ENCODE data around the gene LRRC8B. TPM values are rescaled to one million over a fixed set of nuclear protein-coding genes. Genes with fewer than 3 reads are reported as not detected.

Gene LRRC8B
- total RNA-seq, 1 donor from 2014 or later: 17.7 TPM

DNA sequence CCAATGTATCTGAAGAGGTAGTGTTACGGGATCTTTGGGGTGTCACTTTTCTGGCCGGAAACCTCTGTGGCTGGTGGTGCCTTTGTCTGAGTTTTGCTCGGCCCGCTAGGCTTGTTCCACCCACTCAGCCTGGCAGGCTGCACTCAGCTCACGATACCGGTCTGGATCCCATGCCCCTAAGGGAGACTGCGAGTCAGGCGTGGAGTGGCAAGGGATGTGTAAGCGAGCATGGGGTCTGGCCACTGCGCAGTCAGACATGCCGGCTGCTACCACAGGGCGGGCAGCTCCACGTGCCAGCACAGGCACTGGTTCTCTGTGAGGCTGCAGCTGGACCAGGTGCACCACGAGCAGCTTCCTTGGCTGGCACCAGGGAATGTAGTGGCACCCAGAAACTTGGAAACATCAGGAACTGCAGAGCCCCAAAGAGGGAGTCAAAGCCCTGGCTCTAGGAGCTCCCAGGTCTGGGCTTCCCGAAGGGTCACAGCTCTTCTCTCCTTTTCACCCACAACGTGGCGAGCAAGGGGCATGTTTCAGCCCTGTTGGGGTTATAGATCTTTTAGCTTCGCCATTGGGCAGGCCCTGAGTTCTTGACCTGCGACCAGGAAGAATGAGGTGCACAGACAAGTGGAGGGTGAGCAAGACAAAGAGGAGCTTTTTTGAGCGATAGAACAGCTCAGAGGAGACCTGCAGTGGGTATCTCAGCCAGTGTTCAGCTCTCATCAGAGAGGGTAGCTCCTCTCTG, 84.5 kb downstream of the LRRC8B start:
- Mint-ChIP-seq H3K36me3 (ENCODE audit: unreplicated experiment) (peaks cover 3% of the 10 kb centered on the region), H3K4me1 (ENCODE audit: low read depth, unreplicated experiment) (peaks cover 27% of the 10 kb centered on the region), H3K9me3 (ENCODE audit: unreplicated experiment) (peaks cover 3% of the 10 kb centered on the region), H3K27me3 (ENCODE audit: unreplicated experiment) (peaks cover 8% of the 10 kb centered on the region), H3K27ac (ENCODE audit: unreplicated experiment) (no peak overlapping the region), H3K4me3 (ENCODE audit: unreplicated experiment) (no peak overlapping the region)
- TF ChIP-seq, protein P1, sequence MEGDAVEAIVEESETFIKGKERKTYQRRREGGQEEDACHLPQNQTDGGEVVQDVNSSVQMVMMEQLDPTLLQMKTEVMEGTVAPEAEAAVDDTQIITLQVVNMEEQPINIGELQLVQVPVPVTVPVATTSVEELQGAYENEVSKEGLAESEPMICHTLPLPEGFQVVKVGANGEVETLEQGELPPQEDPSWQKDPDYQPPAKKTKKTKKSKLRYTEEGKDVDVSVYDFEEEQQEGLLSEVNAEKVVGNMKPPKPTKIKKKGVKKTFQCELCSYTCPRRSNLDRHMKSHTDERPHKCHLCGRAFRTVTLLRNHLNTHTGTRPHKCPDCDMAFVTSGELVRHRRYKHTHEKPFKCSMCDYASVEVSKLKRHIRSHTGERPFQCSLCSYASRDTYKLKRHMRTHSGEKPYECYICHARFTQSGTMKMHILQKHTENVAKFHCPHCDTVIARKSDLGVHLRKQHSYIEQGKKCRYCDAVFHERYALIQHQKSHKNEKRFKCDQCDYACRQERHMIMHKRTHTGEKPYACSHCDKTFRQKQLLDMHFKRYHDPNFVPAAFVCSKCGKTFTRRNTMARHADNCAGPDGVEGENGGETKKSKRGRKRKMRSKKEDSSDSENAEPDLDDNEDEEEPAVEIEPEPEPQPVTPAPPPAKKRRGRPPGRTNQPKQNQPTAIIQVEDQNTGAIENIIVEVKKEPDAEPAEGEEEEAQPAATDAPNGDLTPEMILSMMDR (IDR thresholded peaks at IDR 0.05; ENCODE audit: partially characterized antibody, unreplicated experiment): no peak
- DNase-seq: no peak

DNA sequence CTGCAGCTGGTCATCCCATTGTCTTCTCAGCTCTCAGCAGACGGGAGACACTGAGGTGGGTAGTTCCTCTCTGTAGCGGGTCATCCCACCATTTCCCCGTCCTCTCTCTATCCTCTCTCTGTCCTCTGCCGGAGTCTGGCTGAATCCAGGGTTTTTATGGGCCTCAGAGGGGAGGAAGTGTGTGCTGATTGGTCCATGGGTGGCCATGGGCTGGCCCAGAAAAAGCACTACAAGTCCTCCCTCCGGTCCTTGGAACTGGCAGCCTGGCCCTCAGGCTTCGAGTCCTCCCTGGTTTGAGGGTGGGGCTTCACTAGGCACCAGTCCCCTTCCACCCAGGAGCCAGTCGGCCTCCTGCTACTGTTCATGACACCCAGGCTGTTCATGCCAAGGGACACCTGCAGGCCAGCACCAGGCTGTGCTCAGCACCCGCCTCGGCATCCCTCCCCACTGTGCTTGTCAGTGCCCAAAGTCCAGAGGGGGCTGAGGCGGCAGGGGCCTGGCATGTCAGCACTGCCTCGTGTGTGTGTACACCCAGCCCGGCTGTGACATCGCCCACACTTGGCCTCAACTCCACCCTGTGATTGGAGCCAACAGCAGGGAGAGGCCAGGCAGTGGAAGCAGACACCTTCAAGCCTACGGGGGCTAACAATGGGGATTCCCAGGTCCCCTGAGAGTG, 85.3 kb downstream of the LRRC8B start:
- Mint-ChIP-seq H3K36me3 (ENCODE audit: unreplicated experiment) (peaks cover 3% of the 10 kb centered on the region), H3K9me3 (ENCODE audit: unreplicated experiment) (peaks cover 5% of the 10 kb centered on the region), H3K27ac (ENCODE audit: unreplicated experiment) (no peak overlapping the region), H3K4me3 (ENCODE audit: unreplicated experiment) (no peak overlapping the region), H3K4me1 (ENCODE audit: low read depth, unreplicated experiment) (peaks cover 26% of the 10 kb centered on the region), H3K27me3 (ENCODE audit: unreplicated experiment) (peaks cover 8% of the 10 kb centered on the region)
- DNase-seq: no peak
- TF ChIP-seq, protein P1 (IDR thresholded peaks at IDR 0.05; ENCODE audit: partially characterized antibody, unreplicated experiment): no peak

DNA sequence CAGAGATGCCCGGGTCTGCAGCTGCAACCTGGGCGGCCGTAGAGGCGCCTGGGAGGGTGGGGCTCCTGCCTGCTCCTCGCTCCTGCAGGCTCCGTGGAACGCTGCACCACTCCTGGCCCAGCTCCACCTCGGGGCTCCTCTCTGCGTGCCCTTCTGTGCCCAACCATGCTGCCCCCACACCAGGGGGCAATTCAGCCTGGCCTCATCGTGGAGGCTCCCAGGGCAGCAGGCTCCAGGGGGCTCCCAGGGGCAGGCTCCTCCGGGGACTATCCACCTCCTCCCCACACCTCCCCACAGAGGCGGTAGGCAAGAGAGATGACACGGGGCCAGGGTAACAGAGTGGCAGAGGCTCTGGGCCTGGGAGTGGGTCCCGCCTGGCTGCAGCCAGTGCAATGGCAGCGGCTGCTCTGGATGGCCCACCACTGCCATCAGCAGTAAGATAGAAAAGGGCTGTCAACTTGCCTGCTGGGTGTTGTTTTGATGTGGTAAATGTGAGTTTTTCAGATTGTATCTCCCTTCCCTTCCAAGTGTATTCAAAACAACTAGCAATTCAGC, 85.9 kb downstream of the LRRC8B start:
- Mint-ChIP-seq H3K4me3 (ENCODE audit: unreplicated experiment) (no peak overlapping the region), H3K27me3 (ENCODE audit: unreplicated experiment) (peaks cover 8% of the 10 kb centered on the region), H3K4me1 (ENCODE audit: low read depth, unreplicated experiment) (peaks cover 22% of the 10 kb centered on the region), H3K36me3 (ENCODE audit: unreplicated experiment) (peaks cover 3% of the 10 kb centered on the region), H3K9me3 (ENCODE audit: unreplicated experiment) (peaks cover 5% of the 10 kb centered on the region), H3K27ac (ENCODE audit: unreplicated experiment) (no peak overlapping the region)
- TF ChIP-seq, protein P1 (IDR thresholded peaks at IDR 0.05; ENCODE audit: partially characterized antibody, unreplicated experiment): no peak
- no peak for DNase-seq

DNA sequence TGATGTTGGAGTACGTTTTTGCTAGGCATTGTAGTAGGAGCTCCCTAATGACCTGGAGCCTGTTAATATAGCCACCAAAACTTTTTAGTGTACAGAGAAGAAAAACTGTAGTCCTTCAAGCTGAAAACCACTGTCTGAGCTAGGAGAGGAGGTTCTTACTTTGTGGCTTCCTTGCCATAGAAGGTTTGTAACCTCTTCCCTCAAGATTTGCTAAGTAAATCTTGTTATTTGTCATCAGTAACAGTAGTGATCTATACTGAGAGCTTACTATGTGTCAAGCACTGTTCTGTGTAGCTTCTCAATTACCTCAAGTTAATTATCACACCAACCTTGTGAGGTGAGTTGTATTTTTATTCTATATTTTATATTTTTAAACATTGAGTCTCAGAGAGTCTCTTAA, 87.1 kb downstream of the LRRC8B start:
- peaks cover 3% of the 10 kb centered on the region for H3K36me3 Mint-ChIP-seq (ENCODE audit: unreplicated experiment)
- no peak for DNase-seq
- no peak overlapping the region for H3K27ac Mint-ChIP-seq (ENCODE audit: unreplicated experiment)
- TF ChIP-seq, protein P1 (IDR thresholded peaks at IDR 0.05; ENCODE audit: partially characterized antibody, unreplicated experiment): no peak
- H3K27me3 Mint-ChIP-seq (ENCODE audit: unreplicated experiment): peaks cover 6% of the 10 kb centered on the region
- peaks cover 18% of the 10 kb centered on the region for H3K4me1 Mint-ChIP-seq (ENCODE audit: low read depth, unreplicated experiment)
- peaks cover 5% of the 10 kb centered on the region for H3K9me3 Mint-ChIP-seq (ENCODE audit: unreplicated experiment)
- H3K4me3 Mint-ChIP-seq (ENCODE audit: unreplicated experiment): no peak overlapping the region

DNA sequence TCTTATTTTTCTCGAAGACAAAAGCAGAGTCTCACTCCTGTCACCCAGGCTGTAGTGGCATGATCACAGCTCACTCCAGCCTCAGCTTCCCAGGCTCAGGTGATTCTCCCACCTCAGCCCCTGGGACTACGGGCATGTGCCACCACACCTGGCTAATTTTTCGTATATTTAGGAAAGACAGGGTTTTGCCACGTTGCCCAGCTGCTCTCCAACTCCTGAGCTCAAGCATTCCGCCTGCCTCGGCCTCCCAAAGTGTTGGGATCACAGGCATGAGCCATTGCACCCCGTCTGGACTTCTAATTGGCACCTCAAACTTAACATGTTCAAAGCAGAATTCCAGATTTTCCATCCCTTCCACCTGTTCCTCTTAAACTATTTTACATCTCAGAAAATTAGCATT, 89.3 kb downstream of the LRRC8B start:
- TF ChIP-seq, protein P1 (IDR thresholded peaks at IDR 0.05; ENCODE audit: partially characterized antibody, unreplicated experiment): no peak
- Mint-ChIP-seq H3K9me3 (ENCODE audit: unreplicated experiment) (peaks cover 4% of the 10 kb centered on the region), H3K36me3 (ENCODE audit: unreplicated experiment) (peaks cover 3% of the 10 kb centered on the region), H3K4me1 (ENCODE audit: low read depth, unreplicated experiment) (peaks cover 2% of the 10 kb centered on the region), H3K27ac (ENCODE audit: unreplicated experiment) (no peak overlapping the region), H3K4me3 (ENCODE audit: unreplicated experiment) (no peak overlapping the region), H3K27me3 (ENCODE audit: unreplicated experiment) (peaks cover 4% of the 10 kb centered on the region)
- DNase-seq: no peak

Data from glutamatergic neuron (in vitro differentiated cells).